DMS79 (cell line): ENCODE measurements around the gene EPHB2.

Experiments used
- DNase-seq: peaks from one replicate; lab custom pipeline; 2025; lab: John Stamatoyannopoulos, UW

Gene EPHB2

DNA sequence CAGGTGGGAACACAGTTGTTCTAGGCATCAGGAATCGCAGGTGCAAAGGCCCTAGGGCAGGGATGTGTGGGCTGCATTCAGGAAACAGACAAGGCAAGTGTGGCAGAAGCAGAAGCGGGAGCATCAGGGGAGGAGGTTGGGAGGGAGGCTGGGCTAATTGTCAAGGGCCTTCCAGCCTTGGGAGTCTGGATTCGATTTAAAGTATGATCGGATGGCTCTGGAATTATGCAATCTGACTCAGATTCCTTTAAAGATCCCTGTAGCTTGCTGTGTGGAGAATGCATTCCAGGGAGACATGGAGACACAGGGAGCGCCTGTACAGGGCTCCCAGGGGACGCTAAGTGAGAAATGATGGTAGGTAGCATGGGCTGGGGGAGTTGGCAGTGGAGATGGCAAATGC lies 175.6 kb downstream of the EPHB2 start:
- DNase-seq, result no peak

- DNase-seq, result no peak
These were observed 176.9 kb downstream of the EPHB2 start for GRCh38 chr1:22887491-22887890.

GRCh38 chr1:22888320-22889075 lies 177.9 kb downstream of the EPHB2 start:
- DNase-seq, result no peak

DNA sequence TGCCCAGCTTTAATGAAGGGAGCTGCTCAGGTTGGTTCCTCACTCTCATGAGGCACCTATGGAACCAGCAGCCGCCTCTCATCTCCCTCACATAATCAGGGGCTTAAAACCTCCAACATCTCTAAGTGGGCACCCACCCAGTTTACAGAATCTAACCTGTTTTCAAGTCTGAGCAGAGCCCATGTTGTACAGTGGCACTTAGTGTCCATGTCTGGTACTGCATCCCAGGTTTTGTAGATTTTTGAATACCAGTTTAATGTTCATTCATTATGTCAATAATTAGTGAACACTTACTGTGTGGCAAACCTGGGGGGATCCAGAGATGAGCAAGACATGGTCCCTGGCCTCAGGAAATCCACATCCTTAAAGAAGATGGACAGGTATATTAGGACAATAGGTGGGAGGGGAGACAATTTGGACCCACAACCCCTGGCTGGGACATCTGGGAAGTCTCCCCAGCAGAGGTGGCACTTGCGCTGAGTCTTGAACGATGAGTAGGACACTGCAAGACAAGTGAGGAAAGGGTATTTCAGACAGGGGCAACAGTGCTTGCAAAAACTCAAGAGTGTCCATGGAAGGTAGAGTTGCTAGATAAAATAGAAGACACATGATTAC lies 178.7 kb downstream of the EPHB2 start:
- DNase-seq, result no peak

GRCh38 chr1:22892789-22893188 lies 182.2 kb downstream of the EPHB2 start:
- DNase-seq, result no peak

DNA sequence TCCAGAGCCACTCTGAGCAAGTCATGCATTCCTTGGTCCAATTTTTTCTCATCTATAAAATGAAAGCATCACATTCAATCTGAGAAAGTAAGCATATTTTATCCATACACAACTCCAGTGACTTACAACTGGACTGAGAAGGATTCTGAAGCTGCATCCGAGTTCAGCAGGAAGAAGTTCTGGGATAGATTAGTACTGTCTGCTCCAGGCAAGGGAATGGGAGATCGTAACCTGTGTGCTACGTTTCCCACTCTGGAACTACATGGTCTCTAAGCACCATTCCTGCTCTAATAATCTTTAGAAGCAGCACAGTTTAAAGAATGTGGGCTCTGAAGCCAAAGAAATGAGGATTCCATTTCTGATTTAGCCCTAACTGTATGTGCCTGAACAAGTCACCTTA lies 182.7 kb downstream of the EPHB2 start:
- no peak for DNase-seq

DNA sequence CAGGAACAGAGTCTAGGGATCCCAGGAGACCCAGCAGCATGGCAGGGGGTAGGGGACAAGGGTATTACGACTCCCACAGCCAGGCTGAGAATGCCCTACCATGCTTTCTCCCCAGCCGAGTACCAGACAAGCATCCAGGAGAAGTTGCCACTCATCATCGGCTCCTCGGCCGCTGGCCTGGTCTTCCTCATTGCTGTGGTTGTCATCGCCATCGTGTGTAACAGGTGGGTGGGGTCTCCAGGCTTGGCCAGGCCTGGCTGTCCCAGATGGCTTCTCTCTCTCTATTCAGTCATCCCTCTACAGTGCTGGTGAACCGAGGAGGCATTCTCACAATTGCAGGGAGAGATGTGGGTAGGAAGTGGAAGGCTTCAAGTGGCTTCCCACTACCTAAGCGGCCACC lies 184.7 kb downstream of the EPHB2 start:
- no peak for DNase-seq

DNA sequence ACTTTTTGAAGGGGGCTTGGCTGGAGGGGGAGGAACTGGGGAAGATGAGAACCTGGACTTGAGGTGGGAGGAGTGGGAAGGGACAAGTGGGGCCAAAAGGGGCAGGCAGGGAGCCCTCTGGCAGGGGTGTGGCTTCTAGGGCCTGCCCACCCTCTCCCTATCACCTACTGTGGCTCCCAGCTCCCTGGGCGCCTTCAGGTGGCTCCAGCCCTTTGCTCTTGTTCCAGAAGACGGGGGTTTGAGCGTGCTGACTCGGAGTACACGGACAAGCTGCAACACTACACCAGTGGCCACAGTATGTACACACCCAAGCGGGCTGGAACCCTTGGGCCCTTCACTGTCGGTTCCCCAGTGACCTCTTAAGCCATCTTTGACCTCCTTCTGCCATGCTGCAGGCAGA lies 185.5 kb downstream of the EPHB2 start:
- no peak for DNase-seq

GRCh38 chr1:22900451-22900850 lies 189.8 kb downstream of the EPHB2 start:
- DNase-seq, result no peak

- DNase-seq, result no peak
These were observed 192.5 kb downstream of the EPHB2 start for GRCh38 chr1:22903113-22903512.

- DNase-seq, result no peak
These were observed 196.3 kb downstream of the EPHB2 start for GRCh38 chr1:22906968-22907367.

DNA sequence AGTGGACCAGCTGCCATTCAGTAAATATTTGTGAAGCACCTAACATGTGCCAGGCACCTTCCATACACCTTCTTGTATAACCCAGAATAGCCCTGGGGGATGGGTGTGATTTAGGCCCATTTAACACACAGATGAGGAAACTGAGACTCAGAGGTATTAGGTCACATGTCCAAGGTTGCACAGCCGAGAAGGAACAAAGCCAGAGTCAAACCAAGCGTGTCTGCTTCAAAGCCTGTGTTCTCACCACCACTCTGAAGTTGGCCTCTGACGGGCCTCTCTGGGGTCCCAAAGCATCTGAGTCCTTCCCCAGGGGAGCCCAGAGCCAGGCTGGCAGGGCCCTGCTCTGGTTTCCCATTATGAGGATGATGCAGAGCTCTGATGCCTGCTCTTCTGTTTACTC lies 196.9 kb downstream of the EPHB2 start:
- DNase-seq, result no peak

GRCh38 chr1:22908880-22909426 lies 198.3 kb downstream of the EPHB2 start:
- no peak for DNase-seq

DNA sequence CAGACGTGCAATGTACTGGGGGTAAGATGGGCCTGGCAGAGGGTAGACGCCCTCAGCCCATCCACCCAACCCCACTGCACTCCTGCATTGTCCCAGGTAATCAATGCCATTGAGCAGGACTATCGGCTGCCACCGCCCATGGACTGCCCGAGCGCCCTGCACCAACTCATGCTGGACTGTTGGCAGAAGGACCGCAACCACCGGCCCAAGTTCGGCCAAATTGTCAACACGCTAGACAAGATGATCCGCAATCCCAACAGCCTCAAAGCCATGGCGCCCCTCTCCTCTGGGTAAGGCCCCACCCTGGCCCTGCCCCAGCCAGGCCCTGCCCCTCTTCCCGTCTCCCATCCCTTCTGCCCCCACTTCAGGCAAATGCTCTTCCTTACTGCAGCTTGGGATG lies 199.6 kb downstream of the EPHB2 start:
- no peak for DNase-seq

GRCh38 chr1:22910986-22911651 lies 200.5 kb downstream of the EPHB2 start:
- DNase-seq, result no peak

DNA sequence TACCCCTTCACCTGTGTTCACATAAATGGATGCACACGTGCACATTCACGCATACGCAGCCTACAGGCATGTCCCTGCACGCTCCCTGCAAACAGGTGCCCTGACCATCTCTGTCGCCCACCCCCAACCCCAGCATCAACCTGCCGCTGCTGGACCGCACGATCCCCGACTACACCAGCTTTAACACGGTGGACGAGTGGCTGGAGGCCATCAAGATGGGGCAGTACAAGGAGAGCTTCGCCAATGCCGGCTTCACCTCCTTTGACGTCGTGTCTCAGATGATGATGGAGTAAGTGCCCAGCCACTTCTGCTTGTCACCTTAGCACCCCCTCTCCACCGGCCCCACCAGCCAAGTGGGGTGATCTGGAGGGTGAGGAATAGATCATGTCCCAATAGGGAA lies 201.7 kb downstream of the EPHB2 start:
- DNase-seq, result no peak

DNA sequence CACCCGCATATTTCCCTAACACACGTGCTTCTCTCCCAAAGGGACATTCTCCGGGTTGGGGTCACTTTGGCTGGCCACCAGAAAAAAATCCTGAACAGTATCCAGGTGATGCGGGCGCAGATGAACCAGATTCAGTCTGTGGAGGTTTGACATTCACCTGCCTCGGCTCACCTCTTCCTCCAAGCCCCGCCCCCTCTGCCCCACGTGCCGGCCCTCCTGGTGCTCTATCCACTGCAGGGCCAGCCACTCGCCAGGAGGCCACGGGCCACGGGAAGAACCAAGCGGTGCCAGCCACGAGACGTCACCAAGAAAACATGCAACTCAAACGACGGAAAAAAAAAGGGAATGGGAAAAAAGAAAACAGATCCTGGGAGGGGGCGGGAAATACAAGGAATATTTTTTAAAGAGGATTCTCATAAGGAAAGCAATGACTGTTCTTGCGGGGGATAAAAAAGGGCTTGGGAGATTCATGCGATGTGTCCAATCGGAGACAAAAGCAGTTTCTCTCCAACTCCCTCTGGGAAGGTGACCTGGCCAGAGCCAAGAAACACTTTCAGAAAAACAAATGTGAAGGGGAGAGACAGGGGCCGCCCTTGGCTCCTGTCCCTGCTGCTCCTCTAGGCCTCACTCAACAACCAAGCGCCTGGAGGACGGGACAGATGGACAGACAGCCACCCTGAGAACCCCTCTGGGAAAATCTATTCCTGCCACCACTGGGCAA lies 202.9 kb downstream of the EPHB2 start:
- no peak for DNase-seq

GRCh38 chr1:22914156-22914555 lies 203.5 kb downstream of the EPHB2 start:
- DNase-seq, result no peak

- no peak for DNase-seq
These were observed 204.1 kb downstream of the EPHB2 start for GRCh38 chr1:22914633-22915217.

GRCh38 chr1:22915231-22915630 lies 204.6 kb downstream of the EPHB2 start:
- DNase-seq, result no peak

- no peak for DNase-seq
These were observed 205.3 kb downstream of the EPHB2 start for GRCh38 chr1:22915816-22916470.

GRCh38 chr1:22916471-22916820 lies 205.8 kb downstream of the EPHB2 start:
- peak; percentile 38 for DNase-seq
